Activated B cell treated with CpG ODN at 0.5 μM for 24 hours (primary cell): ENCODE measurements around the gene AOPEP. TPM values are rescaled to one million over a fixed set of nuclear protein-coding genes. Genes with fewer than 3 reads are reported as not detected.

Experiments used
- ATAC-seq: fragments of 200-7000 bp; cut with Tn5 transposase; one replicate; pipeline ENCODE4 v1.10.0; 2021; ENCODE audit warnings: low read depth, mild to moderate bottlenecking, moderate library complexity
- CTCF ChIA-PET: fragments of 350-600 bp; sonication (Branson Sonifier 250); formaldehyde crosslinking; loops from one replicate; lab custom pipeline; 2021; ENCODE audit warnings: antibody characterized with exemption; lab: Charles Lee
- POLR2A ChIA-PET: fragments of 350-600 bp; sonication (Branson Sonifier 250); formaldehyde crosslinking; loops from one replicate; lab custom pipeline; 2021; ENCODE audit warnings: antibody characterized with exemption; lab: Charles Lee
- DNase-seq: peaks from one replicate; pipeline ENCODE4 v3.0.0; 2022
- H3K27ac Mint-ChIP-seq: one replicate; pipeline ENCODE4 v1.8.0; 2020; ENCODE audit warnings: mixed read lengths
- H3K27me3 Mint-ChIP-seq: one replicate; pipeline ENCODE4 v1.8.0; 2021; ENCODE audit warnings: mixed read lengths
- H3K36me3 Mint-ChIP-seq: one replicate; pipeline ENCODE4 v1.8.0; 2021; ENCODE audit warnings: low read depth, mixed read lengths
- H3K4me1 Mint-ChIP-seq: one replicate; pipeline ENCODE4 v1.8.0; 2021; ENCODE audit warnings: mixed read lengths
- H3K4me3 Mint-ChIP-seq: one replicate; pipeline ENCODE4 v1.8.0; 2020; ENCODE audit warnings: mild to moderate bottlenecking, mixed read lengths
- H3K9me3 Mint-ChIP-seq: one replicate; pipeline ENCODE4 v1.8.0; 2020; ENCODE audit warnings: mixed read lengths
- CTCF ChIP-seq: fragments of 200-600 bp; IDR thresholded peaks from one replicate; pipeline ENCODE4 v1.8.0; 2022; ENCODE audit warnings: antibody characterized with exemption, mild to moderate bottlenecking
- intact Hi-C: fragments of 100-400 bp; cut with micrococcal nuclease; formaldehyde crosslinking; loops from one replicate; pipeline ENCODE4 v1.15.1; 2024
- total RNA-seq: library from RNA; stranded (reverse); gene quantifications from 2 replicates; pipeline ENCODE4 v1.2.3, GENCODE V29; 2022

The AOPEP gene
- total RNA-seq, 1 donor from 2014 or later, result 20.4 TPM

GRCh38 chr9:95080961-95081647, 354.6 kb downstream of the AOPEP start:
- no peak for ATAC-seq
- POLR2A ChIA-PET, result no interaction called here
- H3K36me3 Mint-ChIP-seq, result peaks cover 25% of the 10 kb centered on the region
- H3K9me3 Mint-ChIP-seq, result no peaks in the 10 kb centered on the region
- H3K27ac Mint-ChIP-seq, result no peak overlapping the region
- no peaks in the 10 kb centered on the region for H3K27me3 Mint-ChIP-seq
- intact Hi-C loops, result no loop called here
- H3K4me1 Mint-ChIP-seq, result no peaks in the 10 kb centered on the region
- no peak for TF ChIP-seq CTCF
- DNase-seq, result no peak
- H3K4me3 Mint-ChIP-seq, result no peak overlapping the region
- CTCF ChIA-PET, result no interaction called here

GRCh38 chr9:95081998-95082397, 355.5 kb downstream of the AOPEP start:
- no peaks in the 10 kb centered on the region for H3K9me3 Mint-ChIP-seq
- TF ChIP-seq CTCF, result no peak
- no peak for ATAC-seq
- no peak overlapping the region for H3K4me3 Mint-ChIP-seq
- ChIA-PET CTCF (no interaction called here), POLR2A (no interaction called here)
- no peaks in the 10 kb centered on the region for H3K4me1 Mint-ChIP-seq
- no peaks in the 10 kb centered on the region for H3K27me3 Mint-ChIP-seq
- no peak for DNase-seq
- intact Hi-C loops, result no loop called here
- H3K36me3 Mint-ChIP-seq, result peaks cover 29% of the 10 kb centered on the region
- H3K27ac Mint-ChIP-seq, result no peak overlapping the region

GRCh38 chr9:95082401-95083084, 356.0 kb downstream of the AOPEP start:
- H3K36me3 Mint-ChIP-seq, result peaks cover 29% of the 10 kb centered on the region
- no peak for ATAC-seq
- intact Hi-C loops, result no loop called here
- no peak overlapping the region for H3K27ac Mint-ChIP-seq
- ChIA-PET CTCF (no interaction called here), POLR2A (no interaction called here)
- no peak for TF ChIP-seq CTCF
- H3K27me3 Mint-ChIP-seq, result no peaks in the 10 kb centered on the region
- no peaks in the 10 kb centered on the region for H3K9me3 Mint-ChIP-seq
- no peak for DNase-seq
- H3K4me3 Mint-ChIP-seq, result no peak overlapping the region
- no peaks in the 10 kb centered on the region for H3K4me1 Mint-ChIP-seq

- ATAC-seq, result no peak
- POLR2A ChIA-PET, result no interaction called here
- CTCF ChIA-PET, result no interaction called here
- TF ChIP-seq CTCF, result no peak
- DNase-seq, result no peak
- Mint-ChIP-seq H3K4me3 (no peak overlapping the region), H3K27me3 (no peaks in the 10 kb centered on the region), H3K27ac (no peak overlapping the region), H3K9me3 (no peaks in the 10 kb centered on the region), H3K4me1 (no peaks in the 10 kb centered on the region), H3K36me3 (peaks cover 29% of the 10 kb centered on the region)
- intact Hi-C loops, result no loop called here
Measured at GRCh38 chr9:95083086-95083768, 356.7 kb downstream of the AOPEP start.

- DNase-seq (no peak), ATAC-seq (no peak)
- H3K4me1 Mint-ChIP-seq, result no peaks in the 10 kb centered on the region
- ChIA-PET CTCF (no interaction called here), POLR2A (no interaction called here)
- H3K36me3 Mint-ChIP-seq, result peaks cover 29% of the 10 kb centered on the region
- TF ChIP-seq CTCF, result no peak
- H3K4me3 Mint-ChIP-seq, result no peak overlapping the region
- intact Hi-C loops, result no loop called here
- no peaks in the 10 kb centered on the region for H3K9me3 Mint-ChIP-seq
- no peaks in the 10 kb centered on the region for H3K27me3 Mint-ChIP-seq
- no peak overlapping the region for H3K27ac Mint-ChIP-seq
Measured at GRCh38 chr9:95084254-95084934, 357.9 kb downstream of the AOPEP start.
